MCF 10A (cell line): ENCODE measurements around the gene WAC. TPM values are rescaled to one million over a fixed set of nuclear protein-coding genes. Genes with fewer than 3 reads are reported as not detected.
"Not testable (repeated sequence)": the region's sequence is repeated elsewhere in the genome, so short reads cannot be mapped to it uniquely, and the experiment has no call there.

ENCODE experiments used
- BruUV-seq: library from RNA; stranded (reverse); fragments of 400-500 nt; replicated peaks from 2 replicates; lab custom pipeline; 2021; lab: Mats Ljungman, UMichigan
- CTCF ChIA-PET: fragments of 300-600 bp; sonication (Branson Sonifier 250); formaldehyde crosslinking; extraction: SDS; loops from one replicate; lab custom pipeline; 2021; ENCODE audit warnings: antibody characterized with exemption, inconsistent platforms; lab: Yijun Ruan, JAX
- POLR2A ChIA-PET: fragments of 300-600, 350-650 bp; sonication (Branson Sonifier 250); formaldehyde crosslinking; extraction: SDS; loops from one replicate; lab custom pipeline; 2020; ENCODE audit warnings: antibody characterized with exemption, inconsistent platforms; lab: Yijun Ruan, JAX
- DNase-seq: peaks from one replicate; pipeline ENCODE4 v3.0.0-alpha.2; 2018; ENCODE audit not compliant: unreplicated experiment
- H3K27ac Mint-ChIP-seq: one replicate; pipeline ENCODE4 v1.8.0; 2022; ENCODE audit warnings: mild to moderate bottlenecking, low read depth, mixed read lengths; ENCODE audit not compliant: unreplicated experiment
- H3K27me3 Mint-ChIP-seq: one replicate; pipeline ENCODE4 v1.8.0; 2022; ENCODE audit warnings: mixed read lengths; ENCODE audit not compliant: insufficient read depth, unreplicated experiment
- H3K36me3 Mint-ChIP-seq: one replicate; pipeline ENCODE4 v1.8.0; 2022; ENCODE audit warnings: mild to moderate bottlenecking, moderate library complexity, mixed read lengths; ENCODE audit not compliant: insufficient read depth, unreplicated experiment
- H3K4me1 Mint-ChIP-seq: one replicate; pipeline ENCODE4 v1.8.0; 2022; ENCODE audit warnings: mixed read lengths; ENCODE audit not compliant: insufficient read depth, unreplicated experiment
- H3K4me3 Mint-ChIP-seq: one replicate; pipeline ENCODE4 v1.8.0; 2022; ENCODE audit warnings: mild to moderate bottlenecking, moderate library complexity, mixed read lengths; ENCODE audit not compliant: unreplicated experiment
- H3K9me3 Mint-ChIP-seq: one replicate; pipeline ENCODE4 v1.8.0; 2022; ENCODE audit warnings: mixed read lengths; ENCODE audit not compliant: unreplicated experiment
- intact Hi-C: fragments of 100-400 bp; cut with micrococcal nuclease; formaldehyde crosslinking; loops from 2 replicates; pipeline ENCODE4 v1.14.1; 2022
- total RNA-seq: library from RNA; stranded (reverse); gene quantifications from 2 replicates; pipeline ENCODE4 v1.2.3, GENCODE V29; 2022
- TF ChIP-seq, protein P1 (sequence below): fragments of 200-600 bp; IDR thresholded peaks from one replicate; pipeline ENCODE4 v1.8.0; 2022; ENCODE audit warnings: antibody characterized with exemption, mild to moderate bottlenecking; ENCODE audit not compliant: unreplicated experiment

Gene WAC
- total RNA-seq, 1 experiment from 2014 or later = 155 TPM

- no TSS peak for BruUV-seq
- no peaks in the 10 kb centered on the region for H3K27me3 Mint-ChIP-seq
- H3K27ac Mint-ChIP-seq = no peak overlapping the region
- no peak overlapping the region for H3K4me3 Mint-ChIP-seq
- peaks cover 3% of the 10 kb centered on the region for H3K4me1 Mint-ChIP-seq
- TF ChIP-seq, protein P1, sequence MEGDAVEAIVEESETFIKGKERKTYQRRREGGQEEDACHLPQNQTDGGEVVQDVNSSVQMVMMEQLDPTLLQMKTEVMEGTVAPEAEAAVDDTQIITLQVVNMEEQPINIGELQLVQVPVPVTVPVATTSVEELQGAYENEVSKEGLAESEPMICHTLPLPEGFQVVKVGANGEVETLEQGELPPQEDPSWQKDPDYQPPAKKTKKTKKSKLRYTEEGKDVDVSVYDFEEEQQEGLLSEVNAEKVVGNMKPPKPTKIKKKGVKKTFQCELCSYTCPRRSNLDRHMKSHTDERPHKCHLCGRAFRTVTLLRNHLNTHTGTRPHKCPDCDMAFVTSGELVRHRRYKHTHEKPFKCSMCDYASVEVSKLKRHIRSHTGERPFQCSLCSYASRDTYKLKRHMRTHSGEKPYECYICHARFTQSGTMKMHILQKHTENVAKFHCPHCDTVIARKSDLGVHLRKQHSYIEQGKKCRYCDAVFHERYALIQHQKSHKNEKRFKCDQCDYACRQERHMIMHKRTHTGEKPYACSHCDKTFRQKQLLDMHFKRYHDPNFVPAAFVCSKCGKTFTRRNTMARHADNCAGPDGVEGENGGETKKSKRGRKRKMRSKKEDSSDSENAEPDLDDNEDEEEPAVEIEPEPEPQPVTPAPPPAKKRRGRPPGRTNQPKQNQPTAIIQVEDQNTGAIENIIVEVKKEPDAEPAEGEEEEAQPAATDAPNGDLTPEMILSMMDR = no peak
- no peak for DNase-seq
- ChIA-PET CTCF (no interaction called here), POLR2A (interaction anchor here (0.7 kb wide), 1 partner anchor 26 kb away, joined by 3 read pairs; no protein-coding TSS in a partner anchor)
- H3K9me3 Mint-ChIP-seq = no peaks in the 10 kb centered on the region
- no peaks in the 10 kb centered on the region for H3K36me3 Mint-ChIP-seq
- intact Hi-C loops = no loop called here
Measured at GRCh38 chr10:28508304-28508925, 24.5 kb upstream of the WAC start.

- H3K4me1 Mint-ChIP-seq = no peaks in the 10 kb centered on the region
- no peak overlapping the region for H3K27ac Mint-ChIP-seq
- H3K27me3 Mint-ChIP-seq = no peaks in the 10 kb centered on the region
- BruUV-seq = no TSS peak
- intact Hi-C loops = no loop called here
- CTCF ChIA-PET = interaction anchor here (0.7 kb wide), 1 partner anchor 16 kb away, joined by 3 read pairs; no protein-coding TSS in a partner anchor
- no peak for DNase-seq
- no peaks in the 10 kb centered on the region for H3K36me3 Mint-ChIP-seq
- POLR2A ChIA-PET = interaction anchor here (0.7 kb wide), 1 partner anchor 26 kb away, joined by 3 read pairs; no protein-coding TSS in a partner anchor
- TF ChIP-seq, protein P1 = no peak
- H3K4me3 Mint-ChIP-seq = no peak overlapping the region
- no peaks in the 10 kb centered on the region for H3K9me3 Mint-ChIP-seq
Measured at GRCh38 chr10:28509286-28509685, 23.6 kb upstream of the WAC start.

- no peaks in the 10 kb centered on the region for H3K9me3 Mint-ChIP-seq
- BruUV-seq = no TSS peak
- no peaks in the 10 kb centered on the region for H3K4me1 Mint-ChIP-seq
- no peak overlapping the region for H3K27ac Mint-ChIP-seq
- TF ChIP-seq, protein P1 = no peak
- intact Hi-C loops = no loop called here
- H3K27me3 Mint-ChIP-seq = no peaks in the 10 kb centered on the region
- peaks cover 6% of the 10 kb centered on the region for H3K36me3 Mint-ChIP-seq
- DNase-seq = no peak
- ChIA-PET POLR2A (interaction anchor here (0.6 kb wide), 1 partner anchor 113 kb away, joined by 3 read pairs; no protein-coding TSS in a partner anchor), CTCF (no interaction called here)
- no peak overlapping the region for H3K4me3 Mint-ChIP-seq
Measured at GRCh38 chr10:28514648-28515047, 18.3 kb upstream of the WAC start.

GRCh38 chr10:28520346-28520745 lies 12.6 kb upstream of the WAC start:
- Mint-ChIP-seq H3K9me3 (peaks cover 8% of the 10 kb centered on the region), H3K36me3 (peaks cover 21% of the 10 kb centered on the region), H3K4me3 (no peak overlapping the region), H3K4me1 (no peaks in the 10 kb centered on the region), H3K27me3 (no peaks in the 10 kb centered on the region), H3K27ac (peak overlapping the region; percentile 23)
- intact Hi-C loops = no loop called here
- TF ChIP-seq, protein P1 = no peak
- CTCF ChIA-PET = no interaction called here
- no peak for DNase-seq
- POLR2A ChIA-PET = interaction anchor here (1.3 to 1.5 kb wide), 2 partner anchors 12 to 14 kb away, joined by 4 to 5 read pairs; partner anchors contain the start of gene WAC
- no TSS peak for BruUV-seq

- H3K4me1 Mint-ChIP-seq, BruUV-seq, CTCF ChIA-PET, H3K4me3 Mint-ChIP-seq, H3K27me3 Mint-ChIP-seq, intact Hi-C loops, H3K9me3 Mint-ChIP-seq, H3K27ac Mint-ChIP-seq: not testable (repeated sequence)
- peak; percentile 68 for DNase-seq
- peaks cover 26% of the 10 kb centered on the region for H3K36me3 Mint-ChIP-seq
- POLR2A ChIA-PET = interaction anchor here (1.3 to 1.5 kb wide), 2 partner anchors 12 to 13 kb away, joined by 4 to 5 read pairs; partner anchors contain the start of gene WAC
Measured at GRCh38 chr10:28520828-28521227, 12.1 kb upstream of the WAC start.

DNA sequence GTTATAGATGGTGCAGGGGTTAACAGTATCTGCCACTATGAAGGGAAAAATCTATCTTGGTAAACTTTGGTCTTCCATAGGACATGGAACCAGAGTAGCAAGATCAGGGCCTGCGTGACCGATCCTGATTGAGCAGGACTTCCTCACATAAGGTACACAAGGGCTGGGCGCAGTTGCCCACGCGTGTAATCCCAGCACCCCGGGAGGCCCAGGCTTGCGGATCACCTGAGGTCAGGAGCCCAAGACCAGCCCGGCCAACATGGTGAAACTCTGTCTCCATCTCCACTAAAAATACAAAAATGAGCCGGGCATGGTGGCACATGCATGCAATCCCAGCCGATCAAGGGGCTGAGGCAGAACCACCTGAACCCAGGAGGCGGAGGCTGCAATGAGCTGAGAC lies 11.0 kb upstream of the WAC start:
- intact Hi-C loops, H3K4me3 Mint-ChIP-seq, DNase-seq, H3K27me3 Mint-ChIP-seq, H3K4me1 Mint-ChIP-seq, BruUV-seq, H3K27ac Mint-ChIP-seq, H3K9me3 Mint-ChIP-seq, CTCF ChIA-PET: not testable (repeated sequence)
- H3K36me3 Mint-ChIP-seq = peaks cover 25% of the 10 kb centered on the region
- POLR2A ChIA-PET = interaction anchor here (1.5 kb wide), 1 partner anchor 10 kb away, joined by 5 read pairs; the partner anchor contains the start of gene WAC
